GM21367 (cell line): ENCODE measurements around the gene ORM1.

ENCODE experiments used
- ATAC-seq: cut with Tn5 transposase; IDR thresholded peaks from one replicate; pipeline ENCODE4 v1.9.1; 2021; ENCODE audit not compliant: unreplicated experiment

The ORM1 gene

GRCh38 chr9:114375386-114376175 is 52.7 kb downstream of the ORM1 start:
- ATAC-seq = no peak
